BE2C (cell line): ENCODE data around the gene EXOC6B.

Experiments
- DNase-seq: peaks from one replicate; pipeline ENCODE4 v3.0.0-alpha.2; 2020
- H3K27me3 ChIP-seq: fragments of 250-450 bp; sonication (Bioruptor Pico); 2 replicates; pipeline ENCODE4 v1.5.1; 2020; ENCODE audit warnings: mild to moderate bottlenecking
- H3K36me3 ChIP-seq: fragments of 250-450 bp; sonication (Bioruptor Pico); 2 replicates; pipeline ENCODE4 v1.5.1; 2020; ENCODE audit warnings: mild to moderate bottlenecking
- H3K4me1 ChIP-seq: fragments of 250-450 bp; sonication (Bioruptor Pico); 2 replicates; pipeline ENCODE4 v1.5.1; 2020
- H3K4me3 ChIP-seq: 2 replicates; pipeline ENCODE4 v1.5.1; 2011; ENCODE audit warnings: low read depth, low read length
- H3K9me3 ChIP-seq: fragments of 250-450 bp; sonication (Bioruptor Pico); 2 replicates; pipeline ENCODE4 v1.5.1; 2020
- CTCF ChIP-seq: IDR thresholded peaks from 2 replicates; pipeline ENCODE4 v1.5.1; 2012; ENCODE audit warnings: mild to moderate bottlenecking, low read depth, low read length

The EXOC6B gene

GRCh38 chr2:72135921-72136320 is 689.9 kb downstream of the EXOC6B start:
- no peak overlapping the region for H3K4me3 ChIP-seq
- H3K4me1 ChIP-seq = no peaks in the 10 kb centered on the region
- no peaks in the 10 kb centered on the region for H3K36me3 ChIP-seq
- no peaks in the 10 kb centered on the region for H3K27me3 ChIP-seq
- DNase-seq = no peak
- no peaks in the 10 kb centered on the region for H3K9me3 ChIP-seq
- no peak for TF ChIP-seq CTCF

GRCh38 chr2:72134997-72135800 is 690.6 kb downstream of the EXOC6B start:
- DNase-seq = no peak
- TF ChIP-seq CTCF = no peak
- Histone ChIP-seq H3K27me3 (no peaks in the 10 kb centered on the region), H3K4me3 (no peak overlapping the region), H3K36me3 (no peaks in the 10 kb centered on the region), H3K4me1 (no peaks in the 10 kb centered on the region), H3K9me3 (no peaks in the 10 kb centered on the region)

GRCh38 chr2:72134408-72134996 is 691.3 kb downstream of the EXOC6B start:
- H3K27me3 ChIP-seq = no peaks in the 10 kb centered on the region
- no peaks in the 10 kb centered on the region for H3K9me3 ChIP-seq
- DNase-seq = no peak
- no peak for TF ChIP-seq CTCF
- H3K4me3 ChIP-seq = no peak overlapping the region
- no peaks in the 10 kb centered on the region for H3K4me1 ChIP-seq
- H3K36me3 ChIP-seq = no peaks in the 10 kb centered on the region

- Histone ChIP-seq H3K9me3 (no peaks in the 10 kb centered on the region), H3K36me3 (no peaks in the 10 kb centered on the region), H3K27me3 (no peaks in the 10 kb centered on the region), H3K4me3 (no peak overlapping the region), H3K4me1 (no peaks in the 10 kb centered on the region)
- no peak for DNase-seq
- no peak for TF ChIP-seq CTCF
These were observed 692.0 kb downstream of the EXOC6B start for GRCh38 chr2:72133721-72134407.

GRCh38 chr2:72132981-72133720 is 692.7 kb downstream of the EXOC6B start:
- Histone ChIP-seq H3K9me3 (no peaks in the 10 kb centered on the region), H3K36me3 (no peaks in the 10 kb centered on the region), H3K4me1 (no peaks in the 10 kb centered on the region), H3K27me3 (no peaks in the 10 kb centered on the region), H3K4me3 (no peak overlapping the region)
- DNase-seq = no peak
- no peak for TF ChIP-seq CTCF
